A549 (cell line): ENCODE data around the gene CASK. TPM values are rescaled to one million over a fixed set of nuclear protein-coding genes. Genes with fewer than 3 reads are reported as not detected.

Source experiments
- ATAC-seq, 2 experiments: fragments of 200-7000 bp in 1 of 2; fragments of >200 bp in 1 of 2; cut with Nextera tagmentation in 1 of 2; cut with Tn5 transposase in 1 of 2; 3 replicates each; pipeline versions ENCODE4 v1.8.0 to v1.9.1; 2018 to 2020; ENCODE audit warnings: mild to moderate bottlenecking in 1 of 2, moderate library complexity in 1 of 2
- CTCF ChIA-PET: fragments of 300-600 bp; sonication (Branson Sonifier 250); formaldehyde crosslinking; extraction: SDS; loops from one replicate; lab custom pipeline; 2021; ENCODE audit warnings: antibody characterized with exemption, inconsistent platforms; lab: Yijun Ruan, JAX
- POLR2A ChIA-PET: fragments of 350-600 bp; formaldehyde crosslinking; extraction: SDS; loops from one replicate; lab custom pipeline; 2021; ENCODE audit warnings: antibody characterized with exemption, inconsistent platforms; lab: Yijun Ruan, JAX
- DNase-seq, 2 experiments: peaks; one replicate each; pipeline versions ENCODE4 v3.0.0 to v3.0.0-alpha.2; 2011 to 2016; ENCODE audit warnings: low read depth in 1 of 2, low spot score in 1 of 2
- FAIRE-seq: peaks from 2 replicates; lab custom pipeline; 2011; peaks lifted over from hg19 to GRCh38; lab: Jason Lieb, UNC
- H3K27ac ChIP-seq, 2 experiments: fragments of >200 bp; sonication (Bioruptor Twin); formaldehyde crosslinking; 3 replicates each; pipeline ENCODE4 v1.5.1; 2016 to 2017
- H3K4me1 ChIP-seq: fragments of >200 bp; sonication (Bioruptor Twin); formaldehyde crosslinking; 3 replicates; pipeline ENCODE4 v1.6.1; 2016
- H3K4me2 ChIP-seq: fragments of >200 bp; sonication (Bioruptor Twin); formaldehyde crosslinking; 3 replicates; pipeline ENCODE4 v1.6.1; 2016
- H3K4me3 ChIP-seq: fragments of >200 bp; sonication (Bioruptor Twin); formaldehyde crosslinking; 3 replicates; pipeline ENCODE4 v1.5.1; 2016
- H3K9me3 ChIP-seq: fragments of >200 bp; sonication (Bioruptor Twin); formaldehyde crosslinking; 3 replicates; pipeline ENCODE4 v1.6.1; 2016
- CHD2 ChIP-seq: fragments of 150-350 bp; IDR thresholded peaks from 2 replicates; pipeline ENCODE4 v1.6.1; 2014; ENCODE audit warnings: low read length; ENCODE audit not compliant: partially characterized antibody
- FOSB ChIP-seq: fragments of 250-450 bp; sonication (Bioruptor Pico); IDR thresholded peaks from 2 replicates; pipeline ENCODE4 v1.5.0; 2020; ENCODE audit warnings: mild to moderate bottlenecking, moderate library complexity
- GATA3 ChIP-seq: IDR thresholded peaks from 2 replicates; pipeline ENCODE4 v1.6.1; 2012; ENCODE audit warnings: borderline replicate concordance
- HDAC2 ChIP-seq: fragments of 200-600 bp; sonication (generic); IDR thresholded peaks from 2 replicates; pipeline ENCODE4 v1.6.1; 2016
- HEYL ChIP-seq: fragments of 250-450 bp; sonication (Bioruptor Pico); IDR thresholded peaks from 2 replicates; pipeline ENCODE4 v1.8.0; 2021; ENCODE audit warnings: mild to moderate bottlenecking, moderate library complexity
- HOXA7 ChIP-seq: fragments of 250-450 bp; sonication (Bioruptor Pico); IDR thresholded peaks from 2 replicates; pipeline ENCODE4 v1.5.0; 2020; ENCODE audit warnings: mild to moderate bottlenecking, moderate library complexity
- MYC ChIP-seq: IDR thresholded peaks from 2 replicates; pipeline ENCODE4 v1.6.1; 2012; ENCODE audit warnings: mild to moderate bottlenecking, inconsistent platforms, low read length, improper control_type of control experiment, borderline replicate concordance
- PHF8 ChIP-seq: fragments of 200-600 bp; sonication (generic); IDR thresholded peaks from 2 replicates; pipeline ENCODE4 v1.6.1; 2016; ENCODE audit warnings: low read depth, mild to moderate bottlenecking, antibody characterized with exemption, moderate library complexity, borderline replicate concordance
- RAD21 ChIP-seq, 2 experiments: fragments of >200 bp in 1 of 2; sonication (Bioruptor Twin) in 1 of 2; formaldehyde crosslinking in 1 of 2; IDR thresholded peaks in 1 of 2; conservative IDR thresholded peaks in 1 of 2; 2 replicates in 1 of 2; 3 replicates in 1 of 2; pipeline ENCODE4 v1.6.1; 2012 to 2018; ENCODE audit warnings: inconsistent platforms in 1 of 2
- RCOR1 ChIP-seq: fragments of 150-350 bp; IDR thresholded peaks from 2 replicates; pipeline ENCODE4 v1.6.1; 2014; ENCODE audit warnings: antibody characterized with exemption, low read length, low read depth
- RFX5 ChIP-seq: fragments of 450-650 bp; IDR thresholded peaks from 2 replicates; pipeline ENCODE4 v1.7.1; 2014; ENCODE audit warnings: antibody characterized with exemption, mild to moderate bottlenecking, moderate library complexity
- SMC3 ChIP-seq: fragments of >200 bp; sonication (Bioruptor Twin); formaldehyde crosslinking; IDR thresholded peaks from 3 replicates; pipeline ENCODE4 v1.6.1; 2018; ENCODE audit warnings: inconsistent platforms
- ZFP36 ChIP-seq: fragments of 450-650 bp; IDR thresholded peaks from 2 replicates; pipeline ENCODE4 v1.6.1; 2014; ENCODE audit warnings: borderline replicate concordance; ENCODE audit not compliant: partially characterized antibody
- ZSCAN20 ChIP-seq: fragments of 250-450 bp; sonication (Bioruptor Pico); IDR thresholded peaks from 2 replicates; pipeline ENCODE4 v1.8.0; 2022; ENCODE audit warnings: mild to moderate bottlenecking, moderate library complexity
- WGBS: methylation state at CpG from one replicate; pipeline ENCODE4 v1.1.6; 2017; ENCODE audit errors: missing lambda C conversion rate; 5-methylcytosine and 5-hydroxymethylcytosine counted together
- polyA plus RNA-seq, 4 experiments: library from polyadenylated mRNA; depleted of rRNA in 3 of 4; stranded (reverse); fragments of >200 nt; fragmentation: RNase III in 1 of 4; extraction: RNeasy Plus Mini Kit Qiagen cat#74134 plus additional on column Dnase treatment in 1 of 4; gene quantifications; 2 replicates in 3 of 4; 3 replicates in 1 of 4; pipeline ENCODE4 v1.2.3, GENCODE V29; 2011 to 2017
- TF ChIP-seq, protein P1 (sequence below): fragments of 450-650 bp; IDR thresholded peaks from 2 replicates; pipeline ENCODE4 v1.6.1; 2014; ENCODE audit warnings: antibody characterized with exemption
- TF ChIP-seq, protein P2 (sequence below): IDR thresholded peaks from 2 replicates; pipeline ENCODE4 v1.6.1; 2012
- TF ChIP-seq, protein P3 (sequence below): fragments of 200-600 bp; sonication (generic); IDR thresholded peaks from 2 replicates; pipeline ENCODE4 v1.6.1; 2016; ENCODE audit warnings: antibody characterized with exemption, mild to moderate bottlenecking, moderate library complexity

Gene CASK
- polyA plus RNA-seq, 2 of the 4 experiments (the other 2 are of a cell fraction) = 23.3 to 57.6 TPM

DNA sequence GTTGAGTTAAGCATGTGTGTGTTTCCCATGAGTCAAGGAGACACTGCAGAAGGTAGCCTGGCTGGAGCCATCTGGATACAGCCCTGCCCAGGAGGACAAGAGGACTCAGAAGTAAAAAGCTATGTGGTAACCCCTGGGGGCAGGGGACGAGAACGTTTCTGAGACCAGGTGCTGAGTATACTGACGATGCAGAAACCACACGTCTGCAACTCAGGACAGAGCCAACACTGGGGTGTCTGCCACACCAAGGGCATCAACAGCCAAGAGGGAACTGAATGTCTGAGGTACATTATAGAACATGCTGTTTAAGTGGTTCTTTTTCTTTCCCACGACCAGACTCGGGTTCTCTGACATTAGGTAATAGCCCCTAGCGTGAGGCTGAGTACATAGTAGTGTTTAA lies 328.7 kb downstream of the CASK start:
- 91% methylated on average over 7 of the region's 7 CpGs for WGBS
- ATAC-seq = no peak
- CTCF ChIA-PET = no interaction called here

DNA sequence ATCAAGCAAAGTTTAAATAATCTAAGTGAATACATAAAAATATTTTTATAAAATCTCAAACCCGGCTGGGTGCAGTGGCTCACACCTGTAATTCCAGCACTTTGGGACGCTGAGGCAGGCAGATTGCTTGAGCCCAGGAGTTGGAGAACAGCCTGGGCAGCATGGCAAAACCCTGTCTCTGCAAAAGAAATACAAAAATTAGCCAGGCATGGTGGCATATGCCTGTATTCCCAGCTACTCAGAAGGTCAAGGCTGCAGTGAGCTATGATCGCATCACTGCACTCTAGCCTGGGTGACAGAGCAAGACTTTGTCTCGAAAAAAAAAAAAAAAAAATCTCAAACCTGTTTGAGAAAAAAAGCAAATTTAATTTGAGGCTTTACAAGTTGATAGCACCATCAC lies 331.4 kb downstream of the CASK start:
- no peaks in the 10 kb centered on the region for H3K9me3 ChIP-seq
- ChIA-PET POLR2A (no interaction called here), CTCF (no interaction called here)
- FAIRE-seq (no peak), DNase-seq (no peak), ATAC-seq (no peak)
- H3K4me1 ChIP-seq = peaks cover 31% of the 10 kb centered on the region
- no peak overlapping the region for H3K4me3 ChIP-seq
- TF ChIP-seq, protein P1, sequence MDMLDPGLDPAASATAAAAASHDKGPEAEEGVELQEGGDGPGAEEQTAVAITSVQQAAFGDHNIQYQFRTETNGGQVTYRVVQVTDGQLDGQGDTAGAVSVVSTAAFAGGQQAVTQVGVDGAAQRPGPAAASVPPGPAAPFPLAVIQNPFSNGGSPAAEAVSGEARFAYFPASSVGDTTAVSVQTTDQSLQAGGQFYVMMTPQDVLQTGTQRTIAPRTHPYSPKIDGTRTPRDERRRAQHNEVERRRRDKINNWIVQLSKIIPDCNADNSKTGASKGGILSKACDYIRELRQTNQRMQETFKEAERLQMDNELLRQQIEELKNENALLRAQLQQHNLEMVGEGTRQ = no peak
- TF ChIP-seq RCOR1 (no peak), MYC (no peak), PHF8 (no peak), ZFP36 (no peak)
- TF ChIP-seq, protein P2, sequence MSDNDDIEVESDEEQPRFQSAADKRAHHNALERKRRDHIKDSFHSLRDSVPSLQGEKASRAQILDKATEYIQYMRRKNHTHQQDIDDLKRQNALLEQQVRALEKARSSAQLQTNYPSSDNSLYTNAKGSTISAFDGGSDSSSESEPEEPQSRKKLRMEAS = no peak
- TF ChIP-seq, protein P3, sequence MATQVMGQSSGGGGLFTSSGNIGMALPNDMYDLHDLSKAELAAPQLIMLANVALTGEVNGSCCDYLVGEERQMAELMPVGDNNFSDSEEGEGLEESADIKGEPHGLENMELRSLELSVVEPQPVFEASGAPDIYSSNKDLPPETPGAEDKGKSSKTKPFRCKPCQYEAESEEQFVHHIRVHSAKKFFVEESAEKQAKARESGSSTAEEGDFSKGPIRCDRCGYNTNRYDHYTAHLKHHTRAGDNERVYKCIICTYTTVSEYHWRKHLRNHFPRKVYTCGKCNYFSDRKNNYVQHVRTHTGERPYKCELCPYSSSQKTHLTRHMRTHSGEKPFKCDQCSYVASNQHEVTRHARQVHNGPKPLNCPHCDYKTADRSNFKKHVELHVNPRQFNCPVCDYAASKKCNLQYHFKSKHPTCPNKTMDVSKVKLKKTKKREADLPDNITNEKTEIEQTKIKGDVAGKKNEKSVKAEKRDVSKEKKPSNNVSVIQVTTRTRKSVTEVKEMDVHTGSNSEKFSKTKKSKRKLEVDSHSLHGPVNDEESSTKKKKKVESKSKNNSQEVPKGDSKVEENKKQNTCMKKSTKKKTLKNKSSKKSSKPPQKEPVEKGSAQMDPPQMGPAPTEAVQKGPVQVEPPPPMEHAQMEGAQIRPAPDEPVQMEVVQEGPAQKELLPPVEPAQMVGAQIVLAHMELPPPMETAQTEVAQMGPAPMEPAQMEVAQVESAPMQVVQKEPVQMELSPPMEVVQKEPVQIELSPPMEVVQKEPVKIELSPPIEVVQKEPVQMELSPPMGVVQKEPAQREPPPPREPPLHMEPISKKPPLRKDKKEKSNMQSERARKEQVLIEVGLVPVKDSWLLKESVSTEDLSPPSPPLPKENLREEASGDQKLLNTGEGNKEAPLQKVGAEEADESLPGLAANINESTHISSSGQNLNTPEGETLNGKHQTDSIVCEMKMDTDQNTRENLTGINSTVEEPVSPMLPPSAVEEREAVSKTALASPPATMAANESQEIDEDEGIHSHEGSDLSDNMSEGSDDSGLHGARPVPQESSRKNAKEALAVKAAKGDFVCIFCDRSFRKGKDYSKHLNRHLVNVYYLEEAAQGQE = no peak
- no peak overlapping the region for H3K27ac ChIP-seq
- 86% methylated on average over 4 of the region's 4 CpGs for WGBS
- H3K4me2 ChIP-seq = no peak overlapping the region

More for the DNA sequence above, 328.7 kb downstream of the CASK start:
- Histone ChIP-seq H3K4me2 (no peak overlapping the region), H3K4me3 (no peak overlapping the region), H3K27ac (no peak overlapping the region), H3K9me3 (no peaks in the 10 kb centered on the region), H3K4me1 (peaks cover 22% of the 10 kb centered on the region)
- TF ChIP-seq ZSCAN20 (CRISPR knock-in tag) = no peak
- no peak for TF ChIP-seq RAD21 (conservative IDR thresholded peaks at IDR 0.05 in 1 of 2, IDR thresholded peaks at IDR 0.05 in 1 of 2)
- TF ChIP-seq CHD2 = no peak
- no peak for TF ChIP-seq FOSB (CRISPR knock-in tag)
- no peak for TF ChIP-seq HDAC2
- TF ChIP-seq HEYL = no peak
- FAIRE-seq (no peak), DNase-seq (no peak)
- POLR2A ChIA-PET = no interaction called here

DNA sequence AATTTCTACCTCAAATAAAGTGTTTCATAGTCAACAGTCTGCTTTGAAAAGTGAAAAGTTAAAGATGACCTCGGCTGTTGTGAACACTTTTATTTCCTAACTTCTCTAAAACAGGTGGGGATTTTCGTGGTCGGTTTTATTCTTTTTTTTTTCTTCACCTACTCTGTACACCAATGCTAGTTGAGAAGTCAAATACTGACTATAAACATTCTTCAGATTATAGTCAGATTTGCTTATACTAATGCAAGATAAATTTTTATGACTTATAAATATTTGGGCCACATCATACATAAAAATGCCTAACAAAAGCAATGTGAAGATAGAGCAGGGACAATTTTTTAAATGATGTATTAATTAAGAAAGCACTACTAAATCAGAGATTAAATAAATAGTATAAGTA lies 332.7 kb downstream of the CASK start:
- CTCF ChIA-PET = no interaction called here
- DNase-seq (no peak), ATAC-seq (no peak), FAIRE-seq (peak; percentile 68)
- H3K27ac ChIP-seq = peak overlapping the region; percentile 65 to 77; a peak in 5 of 6 replicates
- WGBS = 54% methylated on average over 3 of the region's 3 CpGs
- TF ChIP-seq RFX5 (no peak), GATA3 (no peak), ZSCAN20 (CRISPR knock-in tag) (no peak), SMC3 (no peak), HOXA7 (CRISPR knock-in tag) (no peak), MYC (no peak), RCOR1 (no peak)
- peak overlapping the region; percentile 72 for H3K4me2 ChIP-seq
- POLR2A ChIA-PET = no interaction called here
- peaks cover 24% of the 10 kb centered on the region for H3K4me1 ChIP-seq
- no peaks in the 10 kb centered on the region for H3K9me3 ChIP-seq
- peak overlapping the region; percentile 32; the same call in 2 of the 3 replicates for H3K4me3 ChIP-seq
